Measurements from ENCODE around the gene ARHGAP10.

DNA sequence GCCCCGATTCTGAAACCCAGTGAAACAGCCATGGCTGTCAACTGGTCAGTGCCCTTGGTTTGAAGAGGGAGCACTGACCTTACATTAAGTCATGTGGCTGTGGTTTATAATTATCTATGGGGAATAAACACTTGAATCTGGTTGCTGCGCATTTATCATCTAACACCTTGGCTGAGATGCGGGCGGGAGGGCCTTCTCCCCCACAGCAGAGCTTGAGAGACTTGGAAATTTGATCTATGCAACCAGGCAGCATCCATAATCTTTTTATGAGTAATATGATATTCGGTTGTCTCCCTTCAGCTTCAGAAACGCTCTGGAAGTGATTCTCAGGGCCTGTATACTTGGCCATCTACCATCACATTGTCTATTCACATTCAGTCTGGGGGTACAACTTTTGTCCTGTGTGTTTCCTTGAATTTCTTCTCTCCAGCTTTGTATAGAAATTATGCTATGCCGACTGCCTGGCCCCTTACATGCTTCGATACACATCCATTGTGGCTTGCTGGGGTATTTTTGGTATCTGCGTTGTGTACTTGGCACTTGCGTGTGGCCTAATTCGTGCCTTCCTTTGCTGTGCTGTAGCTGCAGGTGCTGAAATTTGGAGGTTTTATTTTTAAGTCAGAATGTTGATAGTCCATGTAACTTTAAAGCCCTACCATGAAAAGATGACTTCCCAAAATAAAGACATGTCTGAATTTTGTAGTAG lies 321.6 kb downstream of the ARHGAP10 start:
- TF ChIP-seq, protein P1, sequence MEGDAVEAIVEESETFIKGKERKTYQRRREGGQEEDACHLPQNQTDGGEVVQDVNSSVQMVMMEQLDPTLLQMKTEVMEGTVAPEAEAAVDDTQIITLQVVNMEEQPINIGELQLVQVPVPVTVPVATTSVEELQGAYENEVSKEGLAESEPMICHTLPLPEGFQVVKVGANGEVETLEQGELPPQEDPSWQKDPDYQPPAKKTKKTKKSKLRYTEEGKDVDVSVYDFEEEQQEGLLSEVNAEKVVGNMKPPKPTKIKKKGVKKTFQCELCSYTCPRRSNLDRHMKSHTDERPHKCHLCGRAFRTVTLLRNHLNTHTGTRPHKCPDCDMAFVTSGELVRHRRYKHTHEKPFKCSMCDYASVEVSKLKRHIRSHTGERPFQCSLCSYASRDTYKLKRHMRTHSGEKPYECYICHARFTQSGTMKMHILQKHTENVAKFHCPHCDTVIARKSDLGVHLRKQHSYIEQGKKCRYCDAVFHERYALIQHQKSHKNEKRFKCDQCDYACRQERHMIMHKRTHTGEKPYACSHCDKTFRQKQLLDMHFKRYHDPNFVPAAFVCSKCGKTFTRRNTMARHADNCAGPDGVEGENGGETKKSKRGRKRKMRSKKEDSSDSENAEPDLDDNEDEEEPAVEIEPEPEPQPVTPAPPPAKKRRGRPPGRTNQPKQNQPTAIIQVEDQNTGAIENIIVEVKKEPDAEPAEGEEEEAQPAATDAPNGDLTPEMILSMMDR (IDR thresholded peaks at IDR 0.05; ENCODE audit: low read length), result no peak
- TF ChIP-seq EZH2 (optimal IDR thresholded peaks at IDR 0.05; ENCODE audit: low read depth, low read length) (no peak), EZH2phosphoT487 (IDR thresholded peaks at IDR 0.05; ENCODE audit: low read length) (no peak)

Data from MM.1S (cell line).